Parathyroid adenoma (tissue), 2 donors: ENCODE measurements around the gene UBR2.
A peak's percentile ranks its signal among the peaks of the same experiment; 100 is the strongest.

ENCODE experiments used
- H2AFZ ChIP-seq: fragments of 300-600 bp; sonication (generic); one replicate; pipeline ENCODE4 v1.7.0; 2017; ENCODE audit warnings: antibody characterized with exemption, mild to moderate bottlenecking
- H3K27ac ChIP-seq: fragments of 300-600 bp; sonication (generic); one replicate; pipeline ENCODE4 v1.7.0; 2017
- H3K27me3 ChIP-seq: fragments of 300-600 bp; sonication (generic); one replicate; pipeline ENCODE4 v1.7.0; 2017; ENCODE audit warnings: low read length; ENCODE audit not compliant: control insufficient read depth, insufficient read depth
- H3K36me3 ChIP-seq: fragments of 300-600 bp; sonication (generic); one replicate; pipeline ENCODE4 v1.7.0; 2017; ENCODE audit warnings: low read length; ENCODE audit not compliant: control insufficient read depth, insufficient read depth
- H3K4me1 ChIP-seq: fragments of 300-600 bp; sonication (generic); one replicate; pipeline ENCODE4 v1.7.0; 2017; ENCODE audit warnings: control low read depth
- H3K4me2 ChIP-seq: fragments of 300-600 bp; sonication (generic); one replicate; pipeline ENCODE4 v1.7.0; 2017; ENCODE audit warnings: low read length
- H3K4me3 ChIP-seq: fragments of 300-600 bp; sonication (generic); one replicate; pipeline ENCODE4 v1.7.0; 2017; ENCODE audit warnings: low read depth, low read length
- H3K79me2 ChIP-seq: fragments of 300-600 bp; sonication (generic); one replicate; pipeline ENCODE4 v1.7.0; 2017; ENCODE audit warnings: control low read depth
- H3K9ac ChIP-seq: fragments of 300-600 bp; sonication (generic); one replicate; pipeline ENCODE4 v1.7.0; 2017; ENCODE audit warnings: mild to moderate bottlenecking
- H3K9me3 ChIP-seq: fragments of 300-600 bp; sonication (generic); one replicate; pipeline ENCODE4 v1.7.0; 2017; ENCODE audit warnings: low read length; ENCODE audit not compliant: control insufficient read depth
- TF ChIP-seq, protein P1 (sequence below): fragments of 300-600 bp; sonication (generic); IDR thresholded peaks from one replicate; pipeline ENCODE4 v1.7.0; 2017; ENCODE audit warnings: antibody characterized with exemption, mild to moderate bottlenecking
- donor health status: primary hyperparathyroidism.

The UBR2 gene

GRCh38 chr6:42563697-42564505, at the start of gene UBR2:
TSS of gene UBR2 (plus strand) at chr6:42564029. CDS start at chr6:42564320, 291 bp downstream.
- Histone ChIP-seq H3K79me2 (peaks cover 35% of the 10 kb centered on the region), H3K9ac (peak within 1 kb of the TSS; percentile 62), H3K27ac (peak within 1 kb of the TSS; percentile 97), H3K36me3 (no peaks in the 10 kb centered on the region), H2AFZ (peak within 1 kb of the TSS; percentile 96), H3K9me3 (no peaks in the 10 kb centered on the region), H3K4me1 (no peaks in the 10 kb centered on the region), H3K4me2 (peak within 1 kb of the TSS; percentile 98), H3K27me3 (no peaks in the 10 kb centered on the region), H3K4me3 (peak within 1 kb of the TSS; percentile 98)
- TF ChIP-seq, protein P1, sequence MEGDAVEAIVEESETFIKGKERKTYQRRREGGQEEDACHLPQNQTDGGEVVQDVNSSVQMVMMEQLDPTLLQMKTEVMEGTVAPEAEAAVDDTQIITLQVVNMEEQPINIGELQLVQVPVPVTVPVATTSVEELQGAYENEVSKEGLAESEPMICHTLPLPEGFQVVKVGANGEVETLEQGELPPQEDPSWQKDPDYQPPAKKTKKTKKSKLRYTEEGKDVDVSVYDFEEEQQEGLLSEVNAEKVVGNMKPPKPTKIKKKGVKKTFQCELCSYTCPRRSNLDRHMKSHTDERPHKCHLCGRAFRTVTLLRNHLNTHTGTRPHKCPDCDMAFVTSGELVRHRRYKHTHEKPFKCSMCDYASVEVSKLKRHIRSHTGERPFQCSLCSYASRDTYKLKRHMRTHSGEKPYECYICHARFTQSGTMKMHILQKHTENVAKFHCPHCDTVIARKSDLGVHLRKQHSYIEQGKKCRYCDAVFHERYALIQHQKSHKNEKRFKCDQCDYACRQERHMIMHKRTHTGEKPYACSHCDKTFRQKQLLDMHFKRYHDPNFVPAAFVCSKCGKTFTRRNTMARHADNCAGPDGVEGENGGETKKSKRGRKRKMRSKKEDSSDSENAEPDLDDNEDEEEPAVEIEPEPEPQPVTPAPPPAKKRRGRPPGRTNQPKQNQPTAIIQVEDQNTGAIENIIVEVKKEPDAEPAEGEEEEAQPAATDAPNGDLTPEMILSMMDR, result peak; percentile 49

DNA sequence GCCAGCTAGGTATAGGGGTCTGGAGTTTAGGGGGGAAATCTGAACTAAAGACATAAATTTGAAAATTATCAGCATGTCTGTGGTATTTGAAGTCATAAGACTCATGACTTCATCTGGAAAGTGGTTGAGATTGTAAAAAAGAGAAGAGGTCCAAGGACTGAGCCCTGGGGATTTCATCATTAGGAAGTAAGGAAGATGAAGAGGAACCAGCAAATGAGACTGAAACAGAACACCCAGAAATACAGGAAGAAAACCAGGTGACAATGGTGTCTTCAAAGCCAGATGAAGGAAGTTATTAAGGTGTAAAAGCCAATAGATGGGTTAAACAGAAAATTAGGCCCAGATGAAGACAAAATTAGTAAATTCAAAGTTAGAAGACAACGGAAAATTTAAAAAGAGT, 49.1 kb upstream of the UBR2 start:
- H3K79me2 ChIP-seq, result no peaks in the 10 kb centered on the region
- no peak overlapping the region for H3K9ac ChIP-seq
- H3K27ac ChIP-seq, result no peak overlapping the region
- H2AFZ ChIP-seq, result no peak overlapping the region
- no peak overlapping the region for H3K4me2 ChIP-seq
- TF ChIP-seq, protein P1, result no peak
- no peaks in the 10 kb centered on the region for H3K36me3 ChIP-seq
- no peaks in the 10 kb centered on the region for H3K9me3 ChIP-seq
- no peaks in the 10 kb centered on the region for H3K27me3 ChIP-seq
- H3K4me3 ChIP-seq, result no peak overlapping the region
- H3K4me1 ChIP-seq, result peaks cover 6% of the 10 kb centered on the region

DNA sequence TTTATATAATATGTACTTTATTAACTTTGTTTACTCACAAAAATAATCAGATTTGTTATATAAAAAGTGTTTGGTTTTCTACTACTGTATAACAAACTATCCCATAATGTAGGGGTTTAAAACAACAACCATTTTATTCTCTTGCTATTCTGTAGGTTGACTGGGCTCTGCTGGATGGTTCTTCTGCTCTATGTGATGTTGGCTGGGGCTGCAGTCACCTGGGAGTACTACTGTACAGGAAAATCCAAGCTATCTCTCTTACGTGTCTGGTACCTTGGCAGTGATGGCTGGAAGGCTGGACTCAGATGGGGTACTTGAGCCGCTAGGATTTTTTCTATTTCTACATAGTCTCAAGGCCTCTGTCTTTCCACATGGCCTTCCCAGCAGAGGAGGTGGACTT, 44.0 kb upstream of the UBR2 start:
- H3K79me2 ChIP-seq, result no peaks in the 10 kb centered on the region

GRCh38 chr6:42520786-42521607, 42.8 kb upstream of the UBR2 start:
- Histone ChIP-seq H3K36me3 (no peaks in the 10 kb centered on the region), H3K4me1 (no peaks in the 10 kb centered on the region), H3K79me2 (no peaks in the 10 kb centered on the region), H3K27me3 (no peaks in the 10 kb centered on the region), H3K4me3 (no peak overlapping the region), H3K9ac (no peak overlapping the region), H3K27ac (no peak overlapping the region), H3K4me2 (no peak overlapping the region), H2AFZ (no peak overlapping the region), H3K9me3 (no peaks in the 10 kb centered on the region)
- TF ChIP-seq, protein P1, result no peak

More for the DNA sequence above, 44.0 kb upstream of the UBR2 start:
- Histone ChIP-seq H3K9ac (no peak overlapping the region), H3K4me2 (no peak overlapping the region), H2AFZ (no peak overlapping the region), H3K36me3 (no peaks in the 10 kb centered on the region), H3K27ac (no peak overlapping the region), H3K9me3 (no peaks in the 10 kb centered on the region), H3K4me1 (no peaks in the 10 kb centered on the region), H3K27me3 (no peaks in the 10 kb centered on the region), H3K4me3 (no peak overlapping the region)
- TF ChIP-seq, protein P1, result no peak
